Tibial artery (tissue), 4 donors: Measurements from ENCODE around the gene PRCD.

Experiments used
- DNase-seq, 2 donors: peaks; one replicate each; pipeline ENCODE4 v3.0.0-alpha.2; 2019
- H3K27ac ChIP-seq, 2 donors: fragments of 200-600 bp; sonication (generic) in 1 of 2; 1 replicate in 1 of 2; 2 replicates in 1 of 2; pipeline ENCODE4 v1.5.1; 2018 to 2019; ENCODE audit warnings: mild to moderate bottlenecking in 1 of 2
- H3K27me3 ChIP-seq, 2 donors: fragments of 200-600 bp; sonication (generic) in 1 of 2; one replicate each; pipeline versions ENCODE4 v1.5.1 to v1.6.0; 2016 to 2019
- H3K36me3 ChIP-seq, 3 donors: fragments of 200-600 bp; sonication (generic) in 2 of 3; one replicate each; pipeline ENCODE4 v1.5.1; 2016 to 2019; ENCODE audit warnings: mild to moderate bottlenecking in 2 of 3
- H3K4me1 ChIP-seq, 4 donors: fragments of 200-600 bp; sonication (generic) in 2 of 4; 1 replicate in 3 of 4; 2 replicates in 1 of 4; pipeline ENCODE4 v1.5.1; 2016 to 2019
- H3K4me3 ChIP-seq, 2 donors: fragments of 200-600 bp; sonication (generic) in 1 of 2; 1 replicate in 1 of 2; 2 replicates in 1 of 2; pipeline ENCODE4 v1.5.1; 2018 to 2019; ENCODE audit warnings: mild to moderate bottlenecking in 2 of 2
- H3K9me3 ChIP-seq, 3 donors: fragments of 200-600 bp; sonication (generic) in 1 of 3; one replicate each; pipeline ENCODE4 v1.5.1; 2016 to 2019
- CTCF ChIP-seq, 2 experiments: fragments of 200-600 bp in 1 of 2; fragments of 450-650 bp in 1 of 2; IDR thresholded peaks; one replicate each; pipeline ENCODE4 v1.5.1; 2017 to 2019; ENCODE audit warnings: antibody characterized with exemption in 2 of 2, mild to moderate bottlenecking in 1 of 2, moderate library complexity in 1 of 2
- intact Hi-C: fragments of 100-400 bp; cut with DNase I; formaldehyde crosslinking; loops from one replicate; pipeline ENCODE4 v1.15.0; 2023; ENCODE audit warnings: low total_unique reads

PRCD gene

GRCh38 chr17:76547642-76548202 lies 7.9 kb downstream of the PRCD start:
- no peak overlapping the region for H3K4me3 ChIP-seq

GRCh38 chr17:76548378-76549214 lies 8.8 kb downstream of the PRCD start:
- no peak overlapping the region for H3K4me3 ChIP-seq
- DNase-seq, result peak in 1 of 2 donors; percentile 55
- TF ChIP-seq CTCF (IDR thresholded peaks at IDR 0.05), result no peak
- H3K36me3 ChIP-seq, result no peaks in the 10 kb centered on the region
- H3K4me1 ChIP-seq, result peaks cover 0 to 22% (median 0%) of the 10 kb centered on the region in 4 donors
- intact Hi-C loops, result no loop called here
- peaks cover 0 to 28% of the 10 kb centered on the region in 2 donors for H3K27me3 ChIP-seq
- no peaks in the 10 kb centered on the region for H3K9me3 ChIP-seq
- H3K27ac ChIP-seq, result no peak overlapping the region

More at GRCh38 chr17:76547642-76548202, 7.9 kb downstream of the PRCD start:
- DNase-seq, result no peak
- Histone ChIP-seq H3K27me3 (peaks cover 0 to 37% of the 10 kb centered on the region in 2 donors), H3K27ac (no peak overlapping the region), H3K4me1 (peaks cover 0 to 21% (median 0%) of the 10 kb centered on the region in 4 donors), H3K36me3 (no peaks in the 10 kb centered on the region), H3K9me3 (no peaks in the 10 kb centered on the region)
- intact Hi-C loops, result loop anchor here (2.0 kb wide), 1 partner anchor 25 kb away; no protein-coding TSS in a partner anchor
- no peak for TF ChIP-seq CTCF (IDR thresholded peaks at IDR 0.05)

- H3K4me1 ChIP-seq, result peaks cover 0 to 25% (median 0%) of the 10 kb centered on the region in 4 donors
- H3K9me3 ChIP-seq, result no peaks in the 10 kb centered on the region
- H3K36me3 ChIP-seq, result no peaks in the 10 kb centered on the region
- H3K4me3 ChIP-seq, result no peak overlapping the region
- H3K27me3 ChIP-seq, result peaks cover 0 to 23% of the 10 kb centered on the region in 2 donors
- intact Hi-C loops, result no loop called here
- no peak for TF ChIP-seq CTCF (IDR thresholded peaks at IDR 0.05)
- no peak for DNase-seq
- no peak overlapping the region for H3K27ac ChIP-seq
Observed at GRCh38 chr17:76549215-76549518, 9.3 kb downstream of the PRCD start.

- peaks cover 0 to 19% of the 10 kb centered on the region in 2 donors for H3K27me3 ChIP-seq
- H3K27ac ChIP-seq, result no peak overlapping the region
- no peak overlapping the region for H3K4me3 ChIP-seq
- no peak for DNase-seq
- no peak for TF ChIP-seq CTCF (IDR thresholded peaks at IDR 0.05)
- intact Hi-C loops, result no loop called here
- no peaks in the 10 kb centered on the region for H3K36me3 ChIP-seq
- H3K4me1 ChIP-seq, result peaks cover 0 to 26% (median 0%) of the 10 kb centered on the region in 4 donors
- H3K9me3 ChIP-seq, result no peaks in the 10 kb centered on the region
Observed at GRCh38 chr17:76549539-76549938, 9.7 kb downstream of the PRCD start.

- H3K36me3 ChIP-seq, result no peaks in the 10 kb centered on the region
- no peak overlapping the region for H3K4me3 ChIP-seq
- H3K27ac ChIP-seq, result no peak overlapping the region
- intact Hi-C loops, result loop anchor here (10.0 kb wide), 1 partner anchor 164 kb away; the partner anchor contains the start of gene MXRA7
- peaks cover 0 to 21% (median 0%) of the 10 kb centered on the region in 4 donors for H3K4me1 ChIP-seq
- no peak for DNase-seq
- H3K9me3 ChIP-seq, result no peaks in the 10 kb centered on the region
- no peak for TF ChIP-seq CTCF (IDR thresholded peaks at IDR 0.05)
- peaks cover 0 to 5% of the 10 kb centered on the region in 2 donors for H3K27me3 ChIP-seq
Observed at GRCh38 chr17:76550712-76551615, 11.1 kb downstream of the PRCD start.
